Measurements from ENCODE around the gene TUT7. TPM values are rescaled to one million over a fixed set of nuclear protein-coding genes. Genes with fewer than 3 reads are reported as not detected.

Gene TUT7
- polyA plus RNA-seq, 1 experiment: 31.8 TPM

GRCh38 chr9:86341007-86341491 lies 13.2 kb downstream of the TUT7 start:
- Histone ChIP-seq H3K4me3 (ENCODE audit: low read depth, low read length) (no peak overlapping the region), H3K9me3 (ENCODE audit: control insufficient read depth, insufficient read depth, low read length) (no peaks in the 10 kb centered on the region), H3K27me3 (ENCODE audit: control insufficient read depth, insufficient read depth, low read length) (no peaks in the 10 kb centered on the region), H3K27ac (ENCODE audit: low read depth, low read length) (no peak overlapping the region)
- ChIA-PET POLR2A (no interaction called here), CTCF (no interaction called here)
- no peak for DNase-seq (ENCODE audit: low read depth, low spot score)
- TF ChIP-seq CTCF (IDR thresholded peaks at IDR 0.05; ENCODE audit: low read depth, low read length): no peak

- H3K27me3 ChIP-seq (ENCODE audit: control insufficient read depth, insufficient read depth, low read length): no peaks in the 10 kb centered on the region
- H3K9me3 ChIP-seq (ENCODE audit: control insufficient read depth, insufficient read depth, low read length): no peaks in the 10 kb centered on the region
- TF ChIP-seq CTCF (IDR thresholded peaks at IDR 0.05; ENCODE audit: low read depth, low read length): no peak
- CTCF ChIA-PET: no interaction called here
- no peak overlapping the region for H3K4me3 ChIP-seq (ENCODE audit: low read depth, low read length)
- POLR2A ChIA-PET: no interaction called here
- no peak for DNase-seq (ENCODE audit: low read depth, low spot score)
- no peak overlapping the region for H3K27ac ChIP-seq (ENCODE audit: low read depth, low read length)
Measured at GRCh38 chr9:86340356-86341006, 13.7 kb downstream of the TUT7 start.

- ChIA-PET CTCF (interaction anchor here (0.6 kb wide), 1 partner anchor 12 kb away, joined by 3 read pairs; no protein-coding TSS in a partner anchor), POLR2A (no interaction called here)
- no peak for TF ChIP-seq CTCF (IDR thresholded peaks at IDR 0.05; ENCODE audit: low read depth, low read length)
- H3K27me3 ChIP-seq (ENCODE audit: control insufficient read depth, insufficient read depth, low read length): no peaks in the 10 kb centered on the region
- H3K4me3 ChIP-seq (ENCODE audit: low read depth, low read length): no peak overlapping the region
- no peak overlapping the region for H3K27ac ChIP-seq (ENCODE audit: low read depth, low read length)
- H3K9me3 ChIP-seq (ENCODE audit: control insufficient read depth, insufficient read depth, low read length): no peaks in the 10 kb centered on the region
- no peak for DNase-seq (ENCODE audit: low read depth, low spot score)
Measured at GRCh38 chr9:86337469-86338108, 16.6 kb downstream of the TUT7 start.

GRCh38 chr9:86336058-86336457 lies 18.2 kb downstream of the TUT7 start:
- H3K27ac ChIP-seq (ENCODE audit: low read depth, low read length): no peak overlapping the region
- H3K9me3 ChIP-seq (ENCODE audit: control insufficient read depth, insufficient read depth, low read length): no peaks in the 10 kb centered on the region
- no peak for DNase-seq (ENCODE audit: low read depth, low spot score)
- no peak overlapping the region for H3K4me3 ChIP-seq (ENCODE audit: low read depth, low read length)
- no peaks in the 10 kb centered on the region for H3K27me3 ChIP-seq (ENCODE audit: control insufficient read depth, insufficient read depth, low read length)
- CTCF ChIA-PET: no interaction called here
- TF ChIP-seq CTCF (IDR thresholded peaks at IDR 0.05; ENCODE audit: low read depth, low read length): no peak
- POLR2A ChIA-PET: no interaction called here

- no peak for DNase-seq (ENCODE audit: low read depth, low spot score)
Measured at GRCh38 chr9:86333651-86334050, 20.6 kb downstream of the TUT7 start.

More at GRCh38 chr9:86333651-86334050, 20.6 kb downstream of the TUT7 start:
- ChIA-PET POLR2A (no interaction called here), CTCF (no interaction called here)
- Histone ChIP-seq H3K4me3 (ENCODE audit: low read depth, low read length) (no peak overlapping the region), H3K9me3 (ENCODE audit: control insufficient read depth, insufficient read depth, low read length) (no peaks in the 10 kb centered on the region), H3K27ac (ENCODE audit: low read depth, low read length) (no peak overlapping the region), H3K27me3 (ENCODE audit: control insufficient read depth, insufficient read depth, low read length) (no peaks in the 10 kb centered on the region)
- no peak for TF ChIP-seq CTCF (IDR thresholded peaks at IDR 0.05; ENCODE audit: low read depth, low read length)
